ENCODE measurements around the gene MMP17. TPM values are rescaled to one million over a fixed set of nuclear protein-coding genes. Genes with fewer than 3 reads are reported as not detected.

MMP17 gene
- total and polyA plus RNA-seq, 10 of the 15 experiments (the other 5 are each of a cell fraction or from before 2014, with no cell fraction given), result 0.11 to 0.28 (median 0.23) TPM; not detected in 7

DNA sequence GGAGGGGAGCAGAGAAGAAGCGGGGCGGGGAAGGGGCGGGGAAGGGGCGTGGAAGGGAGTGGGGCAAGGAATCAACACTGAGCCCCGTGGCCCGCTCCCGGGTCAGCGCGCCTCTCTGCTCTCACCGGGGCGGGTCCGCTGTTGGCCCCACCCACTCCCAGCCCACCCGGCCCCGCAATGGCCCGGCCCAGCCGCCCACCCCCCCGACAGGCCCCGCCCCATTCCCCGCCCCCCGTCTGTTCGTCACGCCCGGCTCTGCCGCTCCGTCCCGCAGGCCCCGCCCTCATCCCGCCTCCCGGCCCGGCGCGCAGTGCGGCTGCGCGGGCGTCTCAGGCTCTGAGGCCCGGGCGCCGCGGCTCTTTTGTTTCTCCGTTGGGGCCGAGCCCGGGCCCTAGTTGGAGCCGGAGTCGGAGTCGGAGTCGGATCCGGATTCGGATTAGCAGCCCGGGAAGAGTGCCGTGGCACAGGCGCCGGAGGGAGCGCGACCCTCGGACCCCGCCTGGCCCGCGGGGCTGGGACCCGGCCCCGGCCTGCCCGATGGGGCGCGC lies 66.2 kb downstream of the MMP17 start, which contains the start of gene ULK1 (continued):
- TF ChIP-seq ZNF622 (IDR thresholded peaks at IDR 0.05) (no peak), NRF1 (conservative IDR thresholded peaks at IDR 0.05; ENCODE audit: low read depth, low read length) (peak; percentile 79), ZBED1 (IDR thresholded peaks at IDR 0.05; ENCODE audit: borderline replicate concordance) (no peak), TBL1XR1 (IDR thresholded peaks at IDR 0.05; ENCODE audit: low read depth, low read length) (no peak), GATAD2B (conservative IDR thresholded peaks at IDR 0.05; ENCODE audit: low read depth) (0 out of 2 replicates have a peak, but pooled peaks have one; percentile 35), IKZF1 (conservative IDR thresholded peaks at IDR 0.05) (peak; percentile 49), NR2C2 (IDR thresholded peaks at IDR 0.05; ENCODE audit: borderline replicate concordance, control insufficient read depth, insufficient read length, low read depth) (no peak), SPI1 (IDR thresholded peaks at IDR 0.05; ENCODE audit: borderline replicate concordance, insufficient read depth, low read depth, low read length) (no peak), SP1 (IDR thresholded peaks at IDR 0.05; ENCODE audit: low read depth, low read length) (peak; percentile 58), SIX5 (IDR thresholded peaks at IDR 0.05; ENCODE audit: low read depth, low read length, severe bottlenecking) (no peak), CREB1 (IDR thresholded peaks at IDR 0.05; ENCODE audit: low read depth) (0 out of 2 replicates have a peak, but pooled peaks have one; percentile 49), CBFB (IDR thresholded peaks at IDR 0.05; ENCODE audit: low read depth) (no peak), MTA2 (IDR thresholded peaks at IDR 0.05; ENCODE audit: low read depth) (no peak), WRNIP1 (IDR thresholded peaks at IDR 0.05; ENCODE audit: borderline replicate concordance, low read depth, low read length) (no peak), SMARCA5 (IDR thresholded peaks at IDR 0.05) (no peak), POLR2AphosphoS2 (IDR thresholded peaks at IDR 0.05; ENCODE audit: low read depth, low read length) (0 out of 2 replicates have a peak, but pooled peaks have one; percentile 37), POLR2A (IDR thresholded peaks at IDR 0.05; ENCODE audit: low read depth, low read length) (peak; percentile 80), CHD1 (IDR thresholded peaks at IDR 0.05; ENCODE audit: low read depth, low read length) (no peak), BRCA1 (IDR thresholded peaks at IDR 0.05; ENCODE audit: low read depth, low read length) (no peak), POLR2AphosphoS5 (IDR thresholded peaks at IDR 0.05; ENCODE audit: low read length) (peak; percentile 57; the same call in 1 of the 2 replicates), ZNF207 (IDR thresholded peaks at IDR 0.05; ENCODE audit: borderline replicate concordance) (no peak), PBX3 (IDR thresholded peaks at IDR 0.05; ENCODE audit: insufficient replicate concordance, low read depth, low read length) (no peak), POU2F2 (IDR thresholded peaks at IDR 0.05; ENCODE audit: borderline replicate concordance, low read depth, low read length) (no peak), FOXM1 (IDR thresholded peaks at IDR 0.05; ENCODE audit: low read depth, low read length) (no peak)

All from GM12878 (cell line).